Ishikawa (cell line): ENCODE data around the gene FAT2.

Experiments
- CEBPB ChIP-seq: IDR thresholded peaks from 2 replicates; pipeline ENCODE4 v1.6.1; 2012
- CREB1 ChIP-seq: IDR thresholded peaks from 2 replicates; pipeline ENCODE4 v1.6.1; 2012; ENCODE audit warnings: low read depth
- FOXM1 ChIP-seq: IDR thresholded peaks from 2 replicates; pipeline ENCODE4 v1.6.1; 2012; ENCODE audit warnings: low read depth, borderline replicate concordance
- RAD21 ChIP-seq: IDR thresholded peaks from 2 replicates; pipeline ENCODE4 v1.6.1; 2012; ENCODE audit warnings: low read depth
- TAF1 ChIP-seq: IDR thresholded peaks from 2 replicates; pipeline ENCODE4 v1.6.1; 2012; ENCODE audit warnings: low read depth, mild to moderate bottlenecking

DNA sequence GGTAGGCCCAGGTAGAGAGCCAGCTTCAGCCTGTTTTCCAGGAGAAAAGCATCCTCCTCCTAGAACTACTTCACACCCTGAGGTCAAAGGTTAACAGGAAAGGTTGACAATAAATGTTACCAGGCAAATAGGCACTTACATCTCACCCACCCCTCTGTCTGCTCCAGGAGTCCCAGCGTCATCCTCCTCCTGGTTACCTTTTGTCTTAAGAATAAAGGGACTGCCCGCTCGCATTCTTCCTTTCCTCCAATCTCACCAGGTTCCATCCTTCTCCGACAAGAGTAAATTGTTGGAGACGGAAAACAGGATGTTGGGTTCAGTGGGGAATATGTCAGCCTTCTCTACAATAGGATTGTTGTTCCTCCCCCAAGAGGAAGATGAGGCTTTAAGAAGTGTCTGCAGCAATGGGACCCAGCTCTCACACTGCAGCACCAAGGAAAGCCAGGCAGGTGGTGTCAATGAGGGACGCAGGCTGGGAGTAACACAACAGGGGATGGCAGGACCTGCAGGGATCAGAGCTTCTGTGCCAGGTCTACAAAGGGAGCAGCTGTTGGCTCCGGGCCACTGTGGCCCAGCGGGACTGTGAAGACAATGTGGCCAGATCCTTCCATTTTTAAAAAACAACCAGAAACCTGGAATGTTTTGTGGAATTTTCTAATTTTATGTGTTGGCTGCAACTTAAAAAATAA, 29.0 kb downstream of the FAT2 start:
- TF ChIP-seq CREB1 (no peak), TAF1 (no peak), CEBPB (no peak), RAD21 (no peak), FOXM1 (no peak)
